GM21737 (cell line): Measurements from ENCODE around the gene GSTM5.
"Not testable (repeated sequence)": the region's sequence is repeated elsewhere in the genome, so short reads cannot be mapped to it uniquely, and the experiment has no call there.

Experiments used
- ATAC-seq: cut with Tn5 transposase; IDR thresholded peaks from one replicate; pipeline ENCODE4 v1.9.1; 2021; ENCODE audit warnings: mild to moderate bottlenecking, moderate library complexity; ENCODE audit not compliant: unreplicated experiment

GSTM5 gene

DNA sequence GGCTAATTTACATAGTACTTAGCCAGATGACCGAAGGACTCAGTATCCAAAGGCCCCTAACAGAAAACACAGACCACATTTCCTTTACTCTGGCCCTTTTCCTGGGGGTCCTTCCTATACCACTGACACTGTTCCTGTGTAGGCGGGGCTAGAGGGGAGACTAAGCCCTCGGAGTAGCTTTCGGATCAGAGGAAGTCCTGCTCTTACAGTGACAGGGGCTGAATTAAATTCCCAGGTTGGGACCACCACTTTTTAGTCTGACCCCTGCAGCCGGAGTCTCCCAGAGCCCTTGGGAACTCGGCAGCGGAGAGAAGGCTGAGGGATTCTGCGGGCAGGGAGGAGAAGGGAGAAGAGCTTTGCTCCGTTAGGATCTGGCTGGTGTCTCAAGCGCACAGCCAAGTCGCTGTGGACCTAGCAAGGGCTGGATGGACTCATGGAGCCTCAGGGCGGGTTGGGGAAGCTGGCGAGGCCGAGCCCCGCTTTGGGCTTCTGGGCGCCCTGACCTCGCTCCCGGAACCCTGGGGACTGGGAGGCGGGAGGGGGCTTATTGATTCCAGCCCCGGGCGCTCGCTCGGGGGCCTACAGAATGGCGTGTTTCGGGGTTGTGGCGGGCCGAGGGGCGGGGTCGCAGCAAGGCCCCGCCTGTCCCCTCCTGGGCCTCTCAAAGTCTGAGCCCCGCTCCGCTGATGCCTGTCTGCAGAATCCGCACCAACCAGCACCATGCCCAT lies at the start of gene GSTM5:
Gene GSTM5 (plus strand): TSS at position 659 of the 728 bp plus-strand sequence. CDS start 62 bp downstream, at position 721.
- ATAC-seq: not testable (repeated sequence)

DNA sequence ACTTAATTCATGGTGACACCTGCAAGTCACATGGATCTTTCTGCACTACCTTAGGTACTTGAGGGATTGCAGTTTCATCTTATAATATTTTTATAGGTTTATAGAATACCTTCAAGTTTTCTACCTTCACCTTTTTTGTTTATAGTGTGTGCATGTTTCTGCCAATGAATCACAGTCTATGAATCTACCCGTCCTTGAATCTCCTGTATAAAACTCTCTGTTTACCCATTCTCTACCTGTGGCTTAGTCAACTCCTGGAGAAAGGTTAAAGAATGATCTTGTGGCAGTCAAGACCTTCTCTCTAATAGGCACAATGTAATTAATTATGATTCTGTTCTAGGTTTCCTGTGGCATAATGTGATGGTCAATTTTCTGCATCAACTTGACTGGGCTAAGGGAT lies 47.4 kb upstream of the GSTM5 start:
- ATAC-seq: no peak

DNA sequence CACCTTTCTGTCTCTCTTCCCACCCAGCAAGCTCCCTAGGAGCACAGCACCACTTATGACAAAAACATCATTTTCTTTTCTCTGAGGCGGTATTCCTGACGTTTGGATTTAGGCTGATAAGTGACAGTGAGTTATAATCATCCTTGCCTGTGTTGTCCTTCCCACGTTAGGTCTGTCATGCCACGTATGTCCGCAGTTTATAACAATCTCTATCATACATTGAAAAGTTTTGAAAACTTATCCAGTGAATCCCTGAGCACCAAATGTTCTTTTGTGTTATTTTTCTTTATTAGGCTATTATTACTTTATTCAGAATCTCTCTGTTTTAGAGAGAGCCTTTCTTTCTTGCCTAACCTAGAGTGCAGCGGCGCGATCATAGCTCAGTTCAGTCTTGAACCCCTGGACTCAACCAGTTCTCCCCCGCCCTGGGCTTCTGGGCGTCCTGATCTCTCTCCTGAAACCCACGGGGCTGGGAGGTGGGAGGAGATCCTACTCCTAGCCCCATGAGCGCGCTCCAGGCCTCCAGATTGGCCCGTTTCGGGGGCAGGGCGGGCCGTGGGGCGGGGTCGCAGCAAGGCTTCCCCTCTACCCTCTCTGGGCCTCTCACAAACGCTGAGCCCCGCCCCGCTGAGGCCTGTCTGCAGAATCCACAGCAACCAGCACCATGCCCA lies 44.5 kb upstream of the GSTM5 start, which contains the start of gene GSTM2:
Gene GSTM2 (plus strand): TSS at position 606 of the 671 bp plus-strand sequence. CDS start 59 bp downstream, at position 665.
- peak; percentile 92 for ATAC-seq

DNA sequence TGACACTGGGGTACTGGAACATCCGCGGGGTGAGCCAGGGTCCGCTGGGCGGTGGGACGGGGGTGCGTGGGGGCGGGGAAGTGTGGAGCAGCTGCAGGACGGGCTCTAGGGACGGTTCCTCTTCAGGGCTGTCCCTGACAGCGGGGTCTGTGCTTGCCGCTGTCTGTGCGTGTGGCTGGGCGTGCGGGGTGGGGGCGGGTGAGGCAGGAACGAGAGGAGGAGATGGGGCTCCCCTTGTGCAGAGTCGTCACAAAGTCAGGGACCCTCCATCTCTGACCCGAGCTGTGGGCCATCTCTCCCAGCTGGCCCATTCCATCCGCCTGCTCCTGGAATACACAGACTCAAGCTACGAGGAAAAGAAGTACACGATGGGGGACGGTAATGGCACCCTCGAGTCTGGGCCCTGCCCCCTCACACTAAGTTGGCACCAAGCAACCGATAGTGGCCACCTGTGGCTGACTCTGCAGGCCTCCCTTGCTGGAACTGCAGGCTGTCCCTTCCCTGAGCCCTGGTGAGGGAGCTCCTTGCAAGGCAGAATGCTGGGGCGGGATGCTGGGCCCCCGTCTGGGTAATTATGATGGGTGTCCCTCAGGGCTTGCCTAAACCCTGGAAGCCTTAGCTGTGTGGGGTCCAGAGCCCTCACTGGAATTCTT lies 43.8 kb upstream of the GSTM5 start:
- ATAC-seq: peak; percentile 11

DNA sequence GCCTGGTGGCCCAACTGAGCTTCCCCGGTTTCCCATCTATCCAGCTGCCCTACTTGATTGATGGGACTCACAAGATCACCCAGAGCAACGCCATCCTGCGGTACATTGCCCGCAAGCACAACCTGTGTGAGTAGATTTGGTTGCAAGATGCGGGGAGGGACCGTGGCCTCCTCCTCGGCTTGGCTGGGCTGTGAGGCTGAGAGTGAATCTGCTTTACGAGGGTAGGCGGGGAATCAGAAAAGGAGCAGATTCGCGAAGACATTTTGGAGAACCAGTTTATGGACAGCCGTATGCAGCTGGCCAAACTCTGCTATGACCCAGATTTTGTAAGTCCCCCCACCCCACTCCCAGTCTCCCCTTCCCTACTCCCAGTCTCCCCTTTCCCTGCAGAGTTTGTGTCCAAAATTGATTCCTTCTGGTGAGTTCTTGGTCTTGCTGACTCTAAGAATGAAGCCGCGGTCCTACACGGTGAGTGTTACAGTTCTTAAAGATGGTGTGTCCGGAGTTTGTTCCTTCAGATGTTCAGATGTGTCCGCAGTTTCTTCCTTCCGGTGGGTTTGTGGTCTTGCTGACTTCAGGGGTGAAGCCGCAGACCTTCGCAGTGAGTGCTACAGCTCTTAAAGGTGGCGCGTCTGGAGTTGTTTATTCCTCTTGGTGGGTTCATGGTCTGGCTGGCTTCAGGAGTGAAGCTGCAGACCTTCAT lies 42.7 kb upstream of the GSTM5 start:
- no peak for ATAC-seq

DNA sequence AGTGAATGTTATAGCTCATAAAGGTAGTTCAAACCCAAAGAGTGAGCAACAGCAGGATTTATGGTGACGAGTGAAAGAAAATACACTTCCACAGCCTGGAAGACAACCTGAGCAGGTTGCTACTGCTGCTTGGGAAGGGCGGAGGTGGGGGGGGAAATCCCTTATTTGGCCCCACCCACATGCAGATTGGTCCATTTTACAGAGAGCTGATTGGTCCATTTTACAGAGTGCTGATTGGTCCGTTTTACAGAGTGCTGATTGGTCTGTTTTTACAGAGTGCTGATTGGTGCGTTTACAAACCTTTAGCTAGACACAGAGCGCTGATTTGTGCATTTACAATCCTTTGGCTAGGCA lies 42.1 kb upstream of the GSTM5 start:
- not testable (repeated sequence) for ATAC-seq

DNA sequence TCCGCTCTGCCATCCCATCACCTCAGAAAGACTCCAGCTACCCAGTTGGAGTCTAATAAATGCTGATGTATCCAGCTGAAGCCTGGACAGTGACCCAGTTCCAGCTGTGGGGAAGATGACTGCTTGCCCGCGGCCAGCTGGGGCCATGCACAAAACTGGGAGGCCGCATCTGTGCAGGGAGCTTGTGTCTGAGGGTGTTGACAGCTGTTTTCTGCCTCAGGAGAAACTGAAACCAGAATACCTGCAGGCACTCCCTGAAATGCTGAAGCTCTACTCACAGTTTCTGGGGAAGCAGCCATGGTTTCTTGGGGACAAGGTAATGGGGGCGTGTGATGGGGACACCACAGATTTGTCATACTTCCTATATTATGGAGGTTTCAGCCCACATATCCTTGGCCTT lies 41.0 kb upstream of the GSTM5 start:
- ATAC-seq: no peak

DNA sequence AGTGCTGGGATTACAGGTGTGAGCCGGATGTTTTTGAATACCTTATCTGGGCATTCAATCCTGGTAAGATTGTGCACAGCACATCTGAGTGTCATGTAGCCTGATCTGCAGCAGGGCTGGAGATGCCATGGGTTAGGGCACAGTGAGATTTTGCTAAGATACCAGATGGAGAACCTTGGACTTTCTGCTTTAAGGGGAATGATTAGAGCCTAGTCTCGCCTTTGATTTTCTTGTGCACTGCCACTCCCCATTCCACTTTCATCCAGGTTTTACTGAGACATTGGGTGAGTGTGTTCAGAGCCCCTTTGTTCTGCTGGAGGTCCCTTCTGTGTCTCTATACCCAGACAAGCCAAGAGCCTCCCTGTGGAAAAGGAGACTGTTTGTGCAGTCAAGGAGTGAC lies 38.2 kb upstream of the GSTM5 start:
- ATAC-seq: not testable (repeated sequence)

DNA sequence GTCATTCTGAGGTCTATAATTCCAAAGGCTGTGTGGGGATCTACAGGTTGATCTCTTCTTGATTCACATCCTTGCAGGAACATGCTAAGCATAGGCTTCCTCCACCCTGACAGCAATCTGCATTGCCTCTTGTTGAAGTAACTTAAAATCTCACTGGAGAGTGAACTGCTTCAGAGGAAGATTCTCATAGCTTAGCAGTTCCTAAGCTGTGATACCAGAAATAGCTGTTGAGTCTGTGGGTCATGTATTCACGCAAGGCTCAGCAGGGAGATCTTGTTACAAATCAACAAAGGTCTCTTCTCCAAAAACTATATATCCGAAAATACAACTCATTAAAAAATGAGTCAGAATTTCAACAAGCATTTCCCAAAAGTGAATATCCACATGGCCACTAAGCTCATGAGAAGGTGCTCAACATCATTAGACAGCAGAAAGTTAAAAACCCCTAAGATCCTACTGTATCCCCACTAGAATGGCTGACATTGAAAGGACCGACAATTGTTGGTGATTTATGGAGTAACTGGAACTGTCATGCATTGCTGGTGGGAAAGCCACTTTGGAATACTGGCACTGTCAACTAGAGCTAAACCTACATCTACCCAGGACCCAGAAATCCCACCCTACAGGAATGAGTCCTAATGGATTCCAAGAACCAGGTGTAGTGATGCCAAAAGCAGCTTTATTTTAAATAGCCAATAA lies 35.2 kb upstream of the GSTM5 start:
- ATAC-seq: not testable (repeated sequence)

DNA sequence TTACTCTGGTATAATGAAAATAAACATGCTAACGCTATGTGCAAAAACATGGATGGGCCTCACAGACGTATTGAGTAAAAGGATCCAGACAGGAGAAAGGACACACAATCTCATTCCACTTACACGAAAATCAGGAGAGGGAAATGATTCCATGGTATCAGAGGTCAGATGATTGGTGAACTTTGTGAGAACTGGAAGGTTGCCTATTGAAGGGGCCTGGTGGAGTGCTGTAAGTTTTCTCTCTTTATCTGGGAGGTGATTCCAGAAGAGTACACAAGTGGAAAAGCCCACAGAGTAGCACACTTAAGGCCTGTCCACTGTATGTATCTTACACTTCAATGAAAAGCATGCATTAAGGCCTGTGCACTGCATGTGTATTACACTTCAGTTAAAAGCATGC lies 34.6 kb upstream of the GSTM5 start:
- no peak for ATAC-seq

DNA sequence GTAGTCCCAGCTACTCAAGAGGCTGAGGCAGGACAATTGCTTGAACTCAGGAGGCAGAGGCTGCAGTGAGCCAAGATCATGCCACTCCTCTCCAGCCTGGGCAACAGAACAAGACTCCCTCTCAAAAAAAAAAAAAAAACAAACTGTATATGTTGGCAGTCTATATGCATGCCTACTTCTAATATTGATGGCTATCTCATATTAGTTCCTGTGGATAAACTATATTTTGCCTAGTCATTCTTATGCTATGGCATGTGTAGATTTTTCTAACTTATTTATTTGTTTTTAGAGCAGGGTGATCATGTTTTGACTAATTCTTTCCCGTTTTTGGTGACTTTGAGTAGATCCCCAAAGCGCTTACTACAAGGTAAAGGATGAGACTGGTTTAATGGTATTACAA lies 33.4 kb upstream of the GSTM5 start:
- ATAC-seq: not testable (repeated sequence)

DNA sequence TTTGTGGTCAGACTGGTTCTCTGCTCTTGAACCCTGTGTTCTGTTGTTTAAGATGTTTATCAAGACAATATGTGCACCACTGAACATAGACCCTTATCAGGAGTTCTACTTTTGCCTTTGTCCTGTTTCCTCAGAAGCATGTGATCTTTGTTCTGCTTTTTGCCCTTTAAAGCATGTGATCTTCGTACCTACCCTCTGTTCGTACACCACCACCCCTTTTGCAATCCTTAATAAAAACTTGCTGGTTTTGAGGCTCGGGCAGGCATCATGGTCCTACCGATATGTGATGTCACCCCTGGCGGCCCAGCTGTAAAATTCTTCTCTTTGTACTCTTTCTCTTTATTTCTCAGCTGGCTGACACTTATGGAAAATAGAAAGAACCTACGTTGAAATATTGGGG lies 27.3 kb upstream of the GSTM5 start:
- not testable (repeated sequence) for ATAC-seq

DNA sequence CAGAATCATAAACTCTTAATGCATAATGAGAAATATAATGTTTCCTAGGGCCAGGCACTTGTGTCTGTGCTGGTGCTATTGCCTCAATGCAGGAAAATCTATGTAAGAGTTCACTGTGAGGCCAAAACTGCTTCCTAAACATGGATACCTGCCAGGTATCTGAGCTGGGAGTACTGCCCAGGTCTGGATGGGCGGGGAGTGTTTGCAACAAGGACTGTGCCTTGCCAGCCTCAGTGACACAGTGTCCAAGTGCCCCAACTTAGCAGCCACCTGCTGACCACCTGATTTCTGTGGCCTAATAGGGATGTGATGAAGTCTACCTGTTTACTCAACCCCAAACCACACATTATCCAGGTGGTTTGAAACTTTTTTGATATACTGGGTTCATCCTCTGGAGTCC lies 26.7 kb upstream of the GSTM5 start:
- ATAC-seq: not testable (repeated sequence)

DNA sequence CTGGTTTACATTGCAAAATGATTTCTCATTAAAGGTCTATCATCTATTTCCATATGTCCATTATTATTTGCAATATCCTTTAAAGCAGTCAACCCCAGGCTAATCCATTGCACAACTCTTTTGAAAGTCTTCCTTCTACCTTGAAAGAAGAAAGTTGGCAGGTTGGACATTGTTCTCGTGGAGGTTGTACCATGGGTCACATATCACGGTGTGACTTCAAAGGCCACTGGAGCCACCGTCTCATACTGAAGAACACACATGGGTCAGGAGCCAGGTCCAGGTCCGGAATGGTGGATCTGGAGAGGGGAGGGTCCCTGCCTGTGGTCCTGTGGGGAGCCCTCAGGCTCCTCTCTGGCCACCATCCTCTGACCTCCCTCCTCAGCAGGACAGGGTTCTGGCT lies 26.2 kb upstream of the GSTM5 start:
- ATAC-seq: not testable (repeated sequence)

DNA sequence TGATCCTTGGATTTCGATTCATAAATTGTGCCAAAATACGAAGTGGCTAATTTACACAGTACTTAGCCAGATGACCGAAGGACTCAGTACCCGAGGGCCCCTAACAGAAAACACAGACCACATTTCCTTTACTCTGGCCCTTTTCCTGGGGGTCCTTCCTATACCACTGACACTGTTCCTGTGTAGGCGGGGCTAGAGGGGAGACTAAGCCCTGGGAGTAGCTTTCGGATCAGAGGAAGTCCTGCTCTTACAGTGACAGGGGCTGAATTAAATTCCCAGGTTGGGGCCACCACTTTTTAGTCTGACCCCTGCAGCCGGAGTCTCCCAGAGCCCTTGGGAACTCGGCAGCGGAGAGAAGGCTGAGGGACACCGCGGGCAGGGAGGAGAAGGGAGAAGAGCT lies 24.9 kb upstream of the GSTM5 start:
- not testable (repeated sequence) for ATAC-seq

DNA sequence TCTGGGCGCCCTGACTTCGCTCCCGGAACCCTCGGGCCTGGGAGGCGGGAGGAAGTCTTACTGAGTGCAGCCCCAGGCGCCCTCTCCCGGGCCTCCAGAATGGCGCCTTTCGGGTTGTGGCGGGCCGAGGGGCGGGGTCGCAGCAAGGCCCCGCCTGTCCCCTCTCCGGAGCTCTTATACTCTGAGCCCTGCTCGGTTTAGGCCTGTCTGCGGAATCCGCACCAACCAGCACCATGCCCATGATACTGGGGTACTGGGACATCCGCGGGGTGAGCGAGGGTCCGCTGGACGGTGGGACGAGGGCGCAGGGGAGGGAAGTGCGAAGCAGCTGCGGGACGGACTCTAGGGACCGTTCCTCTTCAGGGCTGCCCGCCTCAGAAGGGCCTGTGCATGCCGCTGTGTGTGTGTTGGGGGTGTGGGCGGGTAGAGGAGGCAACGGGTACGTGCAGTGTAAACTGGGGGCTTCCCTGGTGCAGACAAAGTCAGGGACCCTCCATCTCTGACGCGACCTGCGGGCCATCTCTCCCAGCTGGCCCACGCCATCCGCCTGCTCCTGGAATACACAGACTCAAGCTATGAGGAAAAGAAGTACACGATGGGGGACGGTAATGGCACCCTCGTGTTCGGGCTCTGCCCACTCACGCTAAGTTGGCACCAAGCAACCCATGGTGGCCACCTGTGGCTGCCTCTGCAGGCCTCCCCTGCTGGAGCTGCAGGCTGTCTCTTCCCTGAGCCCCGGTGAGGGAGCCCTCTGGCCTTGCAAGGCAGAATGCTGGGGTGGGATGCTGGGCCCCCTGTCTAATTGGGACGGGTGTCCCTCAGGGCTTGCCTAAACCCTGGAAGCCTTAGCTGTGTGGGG lies 24.2 kb upstream of the GSTM5 start, which contains the start of gene GSTM1:
Gene GSTM1 (plus strand): TSS at position 177 of the 859 bp plus-strand sequence. CDS start 57 bp downstream, at position 234.
- peak; percentile 99 for ATAC-seq

DNA sequence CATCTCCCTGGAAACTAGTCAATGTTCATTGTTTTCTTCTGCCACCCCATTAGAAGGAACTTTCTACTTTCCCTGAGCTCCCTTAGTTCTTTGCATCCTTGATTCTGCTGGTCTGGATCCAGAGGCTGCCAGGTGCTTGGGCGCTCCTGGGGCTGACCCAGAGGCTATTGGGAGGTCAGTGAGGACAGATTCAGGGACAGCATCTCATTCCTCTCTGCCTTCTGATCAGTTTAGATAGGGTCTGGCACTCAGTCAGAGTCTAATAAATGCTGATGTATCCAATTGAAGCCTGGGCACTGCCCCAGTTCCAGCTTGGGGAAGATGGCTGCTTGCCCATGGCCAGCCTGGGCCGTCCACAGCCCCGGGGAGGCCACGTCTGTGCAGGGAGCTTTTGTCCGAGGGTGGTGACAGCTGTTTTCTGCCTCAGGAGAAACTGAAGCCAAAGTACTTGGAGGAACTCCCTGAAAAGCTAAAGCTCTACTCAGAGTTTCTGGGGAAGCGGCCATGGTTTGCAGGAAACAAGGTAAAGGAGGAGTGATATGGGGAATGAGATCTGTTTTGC lies 22.1 kb upstream of the GSTM5 start:
- no peak for ATAC-seq

DNA sequence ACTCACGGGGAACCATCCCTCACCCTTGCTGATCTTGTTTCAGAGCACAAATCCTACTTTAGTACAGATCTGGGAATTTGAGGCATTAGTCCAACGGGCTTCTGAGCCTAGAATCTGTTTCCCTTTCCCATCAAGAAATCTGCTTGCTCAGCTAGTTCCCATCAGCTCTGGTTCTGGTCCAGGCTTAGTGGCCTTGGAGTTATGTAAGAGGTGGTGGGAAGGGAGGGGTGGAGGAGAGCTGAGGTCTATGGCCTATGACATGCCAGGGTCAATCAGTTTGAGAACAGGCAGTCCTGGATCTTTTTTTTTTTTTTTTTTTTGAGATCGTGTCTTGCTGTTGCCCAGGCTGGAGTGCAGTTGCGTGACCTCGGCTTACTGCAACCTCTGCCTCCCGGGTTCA lies 20.3 kb upstream of the GSTM5 start:
- no peak for ATAC-seq

DNA sequence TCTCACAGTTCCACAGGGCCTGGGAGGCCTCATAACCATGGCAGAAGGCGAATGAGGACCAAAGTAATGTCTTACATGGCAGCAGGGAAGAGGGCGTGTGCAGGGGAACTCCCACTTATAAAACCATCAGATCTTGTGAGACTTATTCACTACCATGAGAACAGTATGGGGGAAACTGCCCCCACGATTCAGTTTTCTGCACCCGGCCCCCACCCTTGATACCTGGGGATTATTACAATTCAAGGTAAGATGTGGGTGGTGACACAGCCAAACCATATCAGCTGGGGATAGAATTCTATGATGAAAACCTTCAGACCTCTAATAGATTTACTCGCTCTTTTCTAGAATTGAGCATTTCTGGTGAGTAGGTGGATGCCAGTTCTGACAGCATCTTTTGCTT lies 17.7 kb upstream of the GSTM5 start:
- ATAC-seq: not testable (repeated sequence)
